Measurements from ENCODE around the gene HMOX2.

DNA sequence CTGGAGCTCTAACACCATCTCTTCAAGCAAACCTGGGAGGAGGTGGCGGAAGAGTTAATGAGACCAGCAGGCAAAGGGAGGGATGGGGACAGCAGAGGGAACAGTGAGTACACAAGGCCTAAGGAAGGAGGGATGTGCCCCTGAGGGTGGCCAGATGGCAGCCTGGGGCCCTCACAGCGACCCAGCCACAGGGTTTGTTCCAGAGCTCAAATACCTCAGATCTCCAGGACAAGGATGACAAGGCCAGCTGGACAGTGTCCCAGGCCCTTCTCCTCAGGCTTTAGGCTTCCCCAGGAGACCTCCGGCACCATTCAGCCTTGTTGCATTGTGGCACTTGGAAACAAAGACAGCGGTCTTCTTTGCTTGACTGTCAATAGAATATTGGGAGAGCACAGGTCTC is 47.5 kb downstream of the HMOX2 start:
- TF ChIP-seq POLR2AphosphoS5 (IDR thresholded peaks at IDR 0.05; ENCODE audit: low read depth, low read length) = no peak
- no peak for TF ChIP-seq POLR2A (IDR thresholded peaks at IDR 0.05; ENCODE audit: low read depth, low read length)
- TF ChIP-seq TAF1 (IDR thresholded peaks at IDR 0.05; ENCODE audit: low read depth, low read length) = no peak
- TF ChIP-seq SPI1 (IDR thresholded peaks at IDR 0.05; ENCODE audit: low read depth, low read length) = no peak
- TF ChIP-seq PAX5 (IDR thresholded peaks at IDR 0.05; ENCODE audit: insufficient read depth, low read length, severe bottlenecking) = no peak
- TF ChIP-seq POU2F2 (IDR thresholded peaks at IDR 0.05; ENCODE audit: low read depth, low read length) = no peak
